ENCODE results near the gene GARNL3. TPM values are rescaled to one million over a fixed set of nuclear protein-coding genes. Genes with fewer than 3 reads are reported as not detected.

GARNL3 gene
- total and polyA plus RNA-seq, 2 of the 13 experiments (the other 11 are each of a cell fraction or from before 2014, with no cell fraction given): 3.9 to 11.0 TPM

GRCh38 chr9:127311239-127311741 is 46.7 kb downstream of the GARNL3 start:
- ChIA-PET CTCF (ENCODE audit: low intra/inter-chr PET ratio, low total read pairs) (interaction anchor here (0.6 to 1.5 kb wide), 2 partner anchors 87 to 481 kb away, joined by 3 to 5 read pairs; no protein-coding TSS in a partner anchor), POLR2A (interaction anchor here (1.0 to 2.0 kb wide), 2 partner anchors 77 to 85 kb away, joined by 3 to 4 read pairs; partner anchors contain the start of gene SLC2A8)
- Histone ChIP-seq H3K36me3 (replicated peaks in 1 of 2; ENCODE audit: control insufficient read depth in 1 of 2, insufficient read depth in 2 of 2, low read length in 2 of 2) (peaks cover 1 to 5% of the 10 kb centered on the region in 2 experiments; a peak in 1 of 5 replicates), H2AFZ (ENCODE audit: low read length) (no peak overlapping the region), H3K4me2 (ENCODE audit: low read depth, low read length) (no peak overlapping the region), H3K27ac (ENCODE audit: extremely low read length, insufficient read depth, low read length) (no peak overlapping the region), H3K9me3 (ENCODE audit: low read length) (no peaks in the 10 kb centered on the region), H3K4me1 (ENCODE audit: insufficient read depth, low read length) (peaks cover 25% of the 10 kb centered on the region), H4K20me1 (ENCODE audit: insufficient read depth, low read length) (no peaks in the 10 kb centered on the region), H3K4me3 (replicated peaks in 1 of 3; ENCODE audit: insufficient read depth in 1 of 3, low read depth in 2 of 3, low read length in 3 of 3) (no peak overlapping the region), H3K9ac (ENCODE audit: insufficient read depth, low read depth, low read length) (no peak overlapping the region), H3K79me2 (ENCODE audit: insufficient read depth, low read length) (no peaks in the 10 kb centered on the region), H3K27me3 (ENCODE audit: control insufficient read depth in 1 of 2, insufficient read depth in 2 of 2, low read length in 2 of 2) (no peaks in the 10 kb centered on the region)
- intact Hi-C loops (cut with micrococcal nuclease; ENCODE audit: unreplicated experiment) (no loop called here), in situ Hi-C loops (cut with HindIII; ENCODE audit: extremely low pct_ligation_motif_present, low pct_unique_long_range_greater_than_20kb) (no loop called here)
- ATAC-seq: no peak
- 57% methylated on average over 5 of the region's 5 CpGs for WGBS (ENCODE audit: low lambda C conversion rate)
- no peak for FAIRE-seq
- DNase-seq (ENCODE audit: low spot score): peak; percentile 30
- BruUV-seq (replicated peaks): no TSS peak
- TF ChIP-seq STAG1 (CRISPR knock-in tag; IDR thresholded peaks at IDR 0.05) (peak; percentile 31), TBX2 (CRISPR knock-in tag; IDR thresholded peaks at IDR 0.05; ENCODE audit: borderline replicate concordance) (no peak), ZNF446 (CRISPR knock-in tag; IDR thresholded peaks at IDR 0.05) (no peak), ZNF883 (CRISPR knock-in tag; IDR thresholded peaks at IDR 0.05; ENCODE audit: not compliant biosample characterization) (no peak), FOXA3 (CRISPR knock-in tag; IDR thresholded peaks at IDR 0.05) (peak; percentile 48; the same call in 1 of the 2 replicates), TSC22D2 (CRISPR knock-in tag; IDR thresholded peaks at IDR 0.05; ENCODE audit: borderline replicate concordance) (no peak), ZNF569 (CRISPR knock-in tag; IDR thresholded peaks at IDR 0.05; ENCODE audit: borderline replicate concordance) (no peak), CREB1 (IDR thresholded peaks at IDR 0.05) (no peak), CREB1 (CRISPR knock-in tag; IDR thresholded peaks at IDR 0.05) (peak; percentile 20; the same call in 1 of the 2 replicates), RARA (CRISPR knock-in tag; IDR thresholded peaks at IDR 0.05) (0 out of 2 replicates have a peak, but pooled peaks have one; percentile 17), POGZ (CRISPR knock-in tag; IDR thresholded peaks at IDR 0.05) (no peak), ZNF256 (CRISPR knock-in tag; conservative IDR thresholded peaks at IDR 0.05) (no peak), NCOA2 (CRISPR knock-in tag; IDR thresholded peaks at IDR 0.05) (no peak), SKI (IDR thresholded peaks at IDR 0.05; ENCODE audit: partially characterized antibody) (no peak), ZNF576 (CRISPR knock-in tag; IDR thresholded peaks at IDR 0.05) (no peak), IRF9 (CRISPR knock-in tag; IDR thresholded peaks at IDR 0.05; ENCODE audit: borderline replicate concordance) (no peak), ZIK1 (CRISPR knock-in tag; IDR thresholded peaks at IDR 0.05; ENCODE audit: borderline replicate concordance, low read depth) (no peak), ZNF607 (CRISPR knock-in tag; IDR thresholded peaks at IDR 0.05; ENCODE audit: borderline replicate concordance) (no peak), BRF2 (CRISPR knock-in tag; IDR thresholded peaks at IDR 0.05) (no peak), CTCF (CRISPR knock-in tag; IDR thresholded peaks at IDR 0.05) (peak; percentile 52), ZZZ3 (CRISPR knock-in tag; IDR thresholded peaks at IDR 0.05; ENCODE audit: borderline replicate concordance) (no peak), SRSF4 (IDR thresholded peaks at IDR 0.05; ENCODE audit: low read depth, low read length, poor library complexity, severe bottlenecking) (no peak)
